ENCODE data around the gene NEMP1. TPM values are rescaled to one million over a fixed set of nuclear protein-coding genes. Genes with fewer than 3 reads are reported as not detected.

NEMP1 gene
- polyA plus RNA-seq, 2 of the 4 experiments (the other 2 are of a cell fraction), result 12.7 to 28.4 TPM

- DNase-seq (ENCODE audit: low read depth in 1 of 2, low spot score in 1 of 2) (no peak), ATAC-seq (no peak), FAIRE-seq (no peak)
- Histone ChIP-seq H3K4me3 (no peak overlapping the region), H3K27ac (no peak overlapping the region), H3K4me2 (no peak overlapping the region), H3K4me1 (peaks cover 15% of the 10 kb centered on the region; the same call in 2 of the 3 replicates), H3K9me3 (no peaks in the 10 kb centered on the region)
- WGBS (ENCODE audit: missing lambda C conversion rate), result 62% methylated on average over 6 of the region's 6 CpGs
- POLR2A ChIA-PET, result no interaction called here
- no peak for TF ChIP-seq CBX2 (IDR thresholded peaks at IDR 0.05; ENCODE audit: borderline replicate concordance, low read depth)
- TF ChIP-seq MAX (IDR thresholded peaks at IDR 0.05), result no peak
- TF ChIP-seq KDM1A (IDR thresholded peaks at IDR 0.05; ENCODE audit: low read depth), result no peak
- TF ChIP-seq HMGXB4 (CRISPR knock-in tag; IDR thresholded peaks at IDR 0.05; ENCODE audit: borderline replicate concordance), result no peak
- no peak for TF ChIP-seq BCL3 (IDR thresholded peaks at IDR 0.05)
- TF ChIP-seq SREBF2 (IDR thresholded peaks at IDR 0.05), result no peak
- TF ChIP-seq TP53 (CRISPR knock-in tag; IDR thresholded peaks at IDR 0.05), result no peak
- TF ChIP-seq USF2 (IDR thresholded peaks at IDR 0.05), result no peak
- no peak for TF ChIP-seq ESRRA (IDR thresholded peaks at IDR 0.05; ENCODE audit: borderline replicate concordance, low read length)
- no peak for TF ChIP-seq EHMT2 (IDR thresholded peaks at IDR 0.05; ENCODE audit: low read depth)
- no peak for TF ChIP-seq EHF (CRISPR knock-in tag; IDR thresholded peaks at IDR 0.05)
- TF ChIP-seq FOSB (CRISPR knock-in tag; IDR thresholded peaks at IDR 0.05), result no peak
- no peak for TF ChIP-seq E2F6 (IDR thresholded peaks at IDR 0.05; ENCODE audit: borderline replicate concordance, low read depth)
- CTCF ChIA-PET, result interaction anchor here (1.0 to 2.3 kb wide), 5 partner anchors 13 to 68 kb away, joined by 3 to 9 read pairs (median 4); no protein-coding TSS in a partner anchor
Observed at GRCh38 chr12:57044468-57044867, 34.1 kb downstream of the NEMP1 start.

- no peaks in the 10 kb centered on the region for H3K4me1 ChIP-seq
- no peak for FAIRE-seq
- TF ChIP-seq RNF2 (IDR thresholded peaks at IDR 0.05; ENCODE audit: borderline replicate concordance, low read depth) (no peak), NR3C1 (IDR thresholded peaks at IDR 0.05) (no peak), FOSB (CRISPR knock-in tag; IDR thresholded peaks at IDR 0.05) (no peak), USF2 (IDR thresholded peaks at IDR 0.05) (no peak), MAX (IDR thresholded peaks at IDR 0.05) (no peak), HOXA7 (CRISPR knock-in tag; IDR thresholded peaks at IDR 0.05) (no peak), CHD2 (IDR thresholded peaks at IDR 0.05; ENCODE audit: low read length, partially characterized antibody) (no peak), HMGXB4 (CRISPR knock-in tag; IDR thresholded peaks at IDR 0.05; ENCODE audit: borderline replicate concordance) (no peak), KDM1A (IDR thresholded peaks at IDR 0.05; ENCODE audit: low read depth) (no peak), MAZ (IDR thresholded peaks at IDR 0.05; ENCODE audit: borderline replicate concordance, low read depth, low read length) (no peak), E2F6 (IDR thresholded peaks at IDR 0.05; ENCODE audit: borderline replicate concordance, low read depth) (no peak), HEYL (CRISPR knock-in tag; IDR thresholded peaks at IDR 0.05) (no peak)
- no peak for DNase-seq (ENCODE audit: low read depth in 1 of 2, low spot score in 1 of 2)
- H3K4me2 ChIP-seq, result no peak overlapping the region
- no peak for ATAC-seq
- ChIA-PET CTCF (interaction anchor here (1.1 to 2.6 kb wide), 4 partner anchors 12 to 141 kb away, joined by 5 to 9 read pairs (median 6); no protein-coding TSS in a partner anchor), POLR2A (no interaction called here)
- 36% methylated on average over 2 of the region's 2 CpGs for WGBS (ENCODE audit: missing lambda C conversion rate)
- H3K4me3 ChIP-seq, result no peak overlapping the region
- no peak overlapping the region for H3K27ac ChIP-seq
- H3K9me3 ChIP-seq, result no peaks in the 10 kb centered on the region
Observed at GRCh38 chr12:57042695-57043094, 35.9 kb downstream of the NEMP1 start.
